ENCODE results near the gene PSD4.

Gene PSD4

DNA sequence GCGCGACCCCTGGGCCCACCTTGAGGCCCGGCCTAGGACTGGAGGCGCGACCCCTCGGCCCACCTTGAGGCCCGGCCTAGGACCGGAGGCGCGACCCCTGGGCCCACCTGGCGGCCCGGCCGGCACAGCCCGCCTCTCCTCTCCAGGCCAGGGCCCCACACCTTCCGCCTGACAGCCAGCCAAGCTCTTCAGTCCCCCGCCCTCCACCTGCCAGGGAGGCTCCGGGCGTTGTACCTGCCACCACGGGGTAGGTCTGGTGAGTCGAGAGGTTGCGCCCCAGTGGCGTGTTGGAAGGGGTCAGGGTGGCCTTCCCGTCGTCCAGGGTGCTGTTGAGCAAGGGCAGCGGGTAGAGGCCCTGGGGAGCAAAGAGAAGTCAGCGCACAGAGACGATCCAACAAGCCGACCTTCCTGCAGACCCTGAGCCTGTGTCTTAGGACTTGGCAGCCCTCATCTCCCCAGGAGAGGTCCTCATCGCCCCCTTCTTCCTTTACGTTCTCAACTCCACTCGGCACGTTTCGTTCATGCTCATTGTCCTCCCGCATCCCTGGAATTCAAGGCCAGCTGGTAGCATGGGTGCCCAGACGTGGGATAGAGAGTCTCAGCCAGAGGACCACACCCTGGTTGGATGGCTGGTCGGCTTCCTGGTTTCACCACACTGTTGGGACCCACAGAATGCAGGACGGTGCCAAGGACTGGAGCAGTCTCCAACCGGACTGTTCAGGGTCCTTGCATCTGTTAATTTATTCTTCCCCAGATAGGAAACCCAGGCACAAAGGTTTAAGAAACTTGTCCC is 62.8 kb downstream of the PSD4 start:
- FAIRE-seq, result no peak
- no peak for DNase-seq (ENCODE audit: insufficient read length, low spot score)
- TF ChIP-seq PAX5 (IDR thresholded peaks at IDR 0.05; ENCODE audit: insufficient read depth, low read length, severe bottlenecking) (no peak), POU2F2 (IDR thresholded peaks at IDR 0.05; ENCODE audit: low read depth, low read length) (no peak), POLR2AphosphoS5 (IDR thresholded peaks at IDR 0.05; ENCODE audit: low read depth, low read length) (no peak), POLR2A (IDR thresholded peaks at IDR 0.05; ENCODE audit: low read depth, low read length) (no peak), SPI1 (IDR thresholded peaks at IDR 0.05; ENCODE audit: low read depth, low read length) (no peak), TAF1 (IDR thresholded peaks at IDR 0.05; ENCODE audit: low read depth, low read length) (no peak)

DNA sequence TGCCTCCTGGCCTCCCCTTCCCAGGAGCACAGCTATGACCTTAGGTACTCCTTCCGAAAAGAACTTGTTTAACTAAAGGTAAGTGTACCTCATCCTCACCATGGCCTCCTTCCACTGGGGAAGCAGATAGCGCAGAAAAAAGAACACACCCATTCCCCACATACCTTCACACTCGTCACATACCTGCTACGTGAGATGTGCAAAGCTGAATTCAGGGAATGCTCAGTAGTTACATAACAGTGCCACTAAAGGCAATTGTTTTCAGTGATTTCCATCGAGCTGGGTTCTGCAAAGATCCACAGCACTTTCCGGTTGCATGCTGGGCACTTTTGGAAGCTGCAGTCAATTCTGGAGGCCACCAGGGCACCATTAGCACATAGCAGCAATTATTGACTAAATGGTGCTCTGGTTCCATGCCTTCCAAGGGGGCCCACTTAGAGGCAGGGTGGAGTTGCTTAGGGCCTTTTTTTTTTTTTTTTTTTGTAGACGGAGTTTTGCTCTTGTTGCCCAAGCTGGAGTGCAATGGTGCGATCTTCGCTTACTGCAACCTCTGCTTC is 63.9 kb downstream of the PSD4 start:
- TF ChIP-seq POU2F2 (IDR thresholded peaks at IDR 0.05; ENCODE audit: low read depth, low read length) (no peak), POLR2A (IDR thresholded peaks at IDR 0.05; ENCODE audit: low read depth, low read length) (no peak), POLR2AphosphoS5 (IDR thresholded peaks at IDR 0.05; ENCODE audit: low read depth, low read length) (no peak)
- FAIRE-seq (no peak), DNase-seq (ENCODE audit: insufficient read length, low spot score) (no peak)

DNA sequence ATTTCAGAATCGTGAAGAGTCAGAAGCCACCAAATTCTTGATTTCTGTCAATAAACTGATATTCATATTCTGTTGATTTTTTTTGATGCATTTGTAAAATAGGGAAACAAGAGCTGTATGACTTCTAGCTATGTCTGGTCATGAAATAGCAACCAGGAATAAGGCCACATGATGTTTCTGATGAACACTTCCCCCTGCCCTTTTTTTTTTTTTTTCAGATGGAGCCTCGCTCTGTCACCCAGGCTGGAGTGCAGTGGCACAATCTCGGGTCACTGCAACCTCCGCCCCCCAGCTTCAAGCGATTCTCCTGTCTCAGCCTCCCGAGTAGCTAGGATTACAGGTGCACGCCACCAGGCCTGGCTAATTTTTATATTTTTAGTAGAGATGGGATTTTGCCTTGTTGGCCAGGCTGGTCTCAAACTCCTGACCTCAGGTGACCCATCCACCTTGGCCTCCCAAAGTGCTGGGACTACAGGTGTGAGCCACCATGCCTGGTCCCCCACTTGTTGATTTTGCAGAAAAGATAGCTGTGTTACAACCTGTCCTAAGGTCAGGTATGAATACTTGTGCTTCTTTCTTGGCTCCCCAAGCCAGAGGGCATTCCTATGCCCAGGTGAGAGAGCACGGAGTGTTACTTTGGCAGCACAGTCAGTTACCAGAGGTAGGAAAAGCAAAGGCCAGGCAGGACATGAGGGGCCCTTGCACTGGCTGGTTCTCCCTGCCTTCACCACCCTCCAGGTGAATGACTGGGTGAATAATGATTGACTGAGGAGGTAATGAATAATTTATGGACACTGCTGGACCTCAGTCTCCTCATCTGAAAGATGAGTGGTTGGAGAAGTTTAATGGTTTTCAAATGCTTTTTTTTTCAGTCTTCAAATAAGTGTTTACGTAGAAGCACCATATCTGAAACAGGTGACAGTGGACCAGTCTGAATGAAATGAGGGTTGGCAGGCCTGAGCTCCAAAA is 65.4 kb downstream of the PSD4 start:
- DNase-seq (ENCODE audit: insufficient read length, low spot score) (no peak), FAIRE-seq (no peak)
- TF ChIP-seq PAX5 (IDR thresholded peaks at IDR 0.05; ENCODE audit: insufficient read depth, low read length, severe bottlenecking), result no peak
- TF ChIP-seq POLR2AphosphoS5 (IDR thresholded peaks at IDR 0.05; ENCODE audit: low read depth, low read length), result no peak
- TF ChIP-seq SPI1 (IDR thresholded peaks at IDR 0.05; ENCODE audit: low read depth, low read length), result no peak
- TF ChIP-seq TAF1 (IDR thresholded peaks at IDR 0.05; ENCODE audit: low read depth, low read length), result no peak
- no peak for TF ChIP-seq POU2F2 (IDR thresholded peaks at IDR 0.05; ENCODE audit: low read depth, low read length)
- TF ChIP-seq POLR2A (IDR thresholded peaks at IDR 0.05; ENCODE audit: low read depth, low read length), result no peak

DNA sequence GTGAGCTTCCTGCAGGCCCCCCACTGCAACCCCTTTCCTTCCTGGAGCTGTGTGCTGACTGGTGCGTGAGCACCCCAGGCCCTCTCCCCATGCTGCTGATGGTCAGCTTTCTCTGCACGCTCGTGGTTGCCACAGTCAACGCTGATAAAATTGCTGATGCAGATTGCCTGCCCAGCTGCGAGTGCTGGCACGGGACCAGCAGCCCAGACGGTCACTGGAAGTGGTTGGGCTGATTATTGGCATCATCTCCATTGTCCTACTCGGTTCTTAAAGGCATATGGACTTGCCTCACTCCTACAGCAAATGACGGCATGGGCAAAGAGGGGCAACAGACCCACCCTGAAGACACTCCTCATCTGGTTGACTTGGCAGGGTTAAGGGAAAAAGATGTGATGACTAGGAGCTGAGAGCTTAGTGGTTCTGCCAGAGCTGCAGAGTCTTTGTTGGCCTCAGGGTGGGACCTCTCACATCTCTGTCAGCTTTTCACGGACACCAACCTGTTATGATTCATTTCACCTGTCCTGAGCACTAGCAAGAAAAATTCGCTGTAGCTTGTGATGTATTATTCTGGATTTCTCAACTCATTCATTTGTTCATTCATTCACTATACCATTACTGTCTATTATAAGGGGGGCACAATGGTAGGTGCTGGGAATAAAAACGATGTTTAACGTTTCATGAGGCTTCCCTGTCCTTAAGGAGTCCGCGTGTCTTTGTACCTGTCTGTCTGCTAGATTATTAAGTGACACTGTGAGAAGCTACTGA is 66.6 kb downstream of the PSD4 start:
- FAIRE-seq (no peak), DNase-seq (ENCODE audit: insufficient read length, low spot score) (no peak)

DNA sequence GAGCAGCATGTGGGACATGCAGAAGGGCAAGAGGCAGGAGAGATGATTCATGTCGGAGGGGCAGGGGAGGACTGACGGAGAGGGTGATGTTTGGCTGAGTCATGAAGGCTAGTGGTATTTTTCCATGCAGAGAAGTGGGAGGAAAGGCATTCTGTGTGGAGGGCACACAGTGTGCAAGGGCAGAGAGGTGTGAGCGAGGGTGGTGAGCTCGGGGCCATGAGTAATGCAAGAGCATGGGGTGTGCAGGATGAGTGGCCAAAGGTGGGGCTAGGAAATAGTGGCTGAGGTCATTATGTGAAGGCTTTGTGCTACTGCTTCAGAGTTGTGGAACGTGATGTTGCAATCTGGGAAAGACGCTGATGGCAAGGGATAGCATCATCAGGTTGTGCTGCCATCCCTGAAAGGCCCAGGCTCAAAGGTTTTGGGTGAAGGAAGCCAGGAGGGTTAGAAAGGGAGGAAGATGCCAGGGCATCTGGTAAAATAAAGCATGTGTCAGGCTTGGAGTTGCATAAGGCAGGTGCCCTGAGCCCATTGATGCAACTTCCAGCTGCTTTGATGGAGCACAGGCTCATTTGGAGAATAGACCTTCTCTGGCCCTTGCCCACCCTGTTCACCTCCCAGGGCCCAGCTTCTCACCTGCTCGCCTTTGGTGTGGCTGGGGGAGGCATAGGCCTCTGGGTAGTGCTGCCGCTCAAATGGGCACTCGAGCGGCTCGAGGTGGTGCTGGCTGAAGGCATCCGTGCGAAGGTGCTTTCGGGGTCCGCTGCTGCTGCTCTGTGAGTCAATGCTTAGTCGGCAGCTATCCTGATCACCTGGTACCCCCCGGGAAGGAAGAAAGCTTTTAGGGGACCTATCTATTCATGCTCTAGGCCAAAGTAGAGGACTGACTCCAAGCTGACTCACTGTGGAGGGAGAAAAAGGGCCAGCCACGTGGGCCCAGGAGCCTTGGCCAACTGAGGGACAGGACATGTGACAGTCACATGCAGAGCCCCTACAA is 67.4 kb downstream of the PSD4 start:
- DNase-seq (ENCODE audit: insufficient read length, low spot score), result no peak
- no peak for TF ChIP-seq POLR2A (IDR thresholded peaks at IDR 0.05; ENCODE audit: low read depth, low read length)
- TF ChIP-seq PAX5 (IDR thresholded peaks at IDR 0.05; ENCODE audit: insufficient read depth, low read length, severe bottlenecking), result no peak
- TF ChIP-seq TAF1 (IDR thresholded peaks at IDR 0.05; ENCODE audit: low read depth, low read length), result no peak
- TF ChIP-seq SPI1 (IDR thresholded peaks at IDR 0.05; ENCODE audit: low read depth, low read length), result no peak
- no peak for FAIRE-seq

More for the DNA sequence above, 66.6 kb downstream of the PSD4 start:
- TF ChIP-seq PAX5 (IDR thresholded peaks at IDR 0.05; ENCODE audit: insufficient read depth, low read length, severe bottlenecking) (no peak), POLR2AphosphoS5 (IDR thresholded peaks at IDR 0.05; ENCODE audit: low read depth, low read length) (no peak), SPI1 (IDR thresholded peaks at IDR 0.05; ENCODE audit: low read depth, low read length) (no peak)

DNA sequence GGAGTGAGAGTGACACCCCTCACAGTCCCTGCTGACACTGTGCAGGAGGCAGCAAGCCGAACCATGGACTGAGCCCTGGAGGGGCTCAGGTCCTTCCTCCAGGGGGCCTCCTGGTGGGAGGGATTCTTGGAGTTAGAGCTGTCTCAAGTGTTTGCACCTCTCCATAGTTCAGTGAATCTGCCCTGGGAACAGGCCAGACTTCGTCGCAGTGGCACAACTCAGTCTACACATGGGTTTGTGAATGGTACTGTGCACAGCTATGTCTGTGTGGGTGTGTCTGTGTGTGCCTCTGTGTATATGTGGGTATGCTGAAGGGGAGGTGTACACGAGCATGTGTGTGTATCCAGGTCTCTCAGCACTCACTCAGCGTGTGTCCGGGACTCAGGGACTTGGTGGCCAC is 68.6 kb downstream of the PSD4 start:
- FAIRE-seq, result no peak
- DNase-seq (ENCODE audit: insufficient read length, low spot score), result no peak
- TF ChIP-seq PAX5 (IDR thresholded peaks at IDR 0.05; ENCODE audit: insufficient read depth, low read length, severe bottlenecking) (no peak), POLR2A (IDR thresholded peaks at IDR 0.05; ENCODE audit: low read depth, low read length) (no peak), TAF1 (IDR thresholded peaks at IDR 0.05; ENCODE audit: low read depth, low read length) (no peak), SPI1 (IDR thresholded peaks at IDR 0.05; ENCODE audit: low read depth, low read length) (no peak), POLR2AphosphoS5 (IDR thresholded peaks at IDR 0.05; ENCODE audit: low read depth, low read length) (no peak), POU2F2 (IDR thresholded peaks at IDR 0.05; ENCODE audit: low read depth, low read length) (no peak)

DNA sequence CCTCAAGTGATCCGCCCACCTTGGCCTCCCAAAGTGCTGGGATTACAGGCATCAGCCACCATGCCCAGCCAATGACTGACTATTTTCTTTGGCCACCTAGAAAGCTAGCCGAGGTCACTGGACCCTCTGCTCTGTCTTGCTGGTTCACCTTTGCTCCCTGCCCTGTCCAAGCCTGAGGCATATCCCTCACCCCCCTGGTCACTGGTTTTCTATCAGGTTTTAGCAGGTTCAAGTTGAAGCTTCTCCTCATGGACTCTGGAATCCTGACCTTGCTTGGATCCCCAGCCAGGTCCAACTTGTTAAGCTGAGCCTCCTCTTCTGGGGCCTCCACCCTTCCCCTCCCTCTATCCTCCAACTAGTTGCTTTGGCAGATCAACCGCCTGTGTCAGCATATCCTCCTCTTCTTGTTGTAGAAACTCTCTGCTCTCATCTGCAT is 71.5 kb downstream of the PSD4 start:
- DNase-seq (ENCODE audit: insufficient read length, low spot score) (no peak), FAIRE-seq (no peak)
- TF ChIP-seq TAF1 (IDR thresholded peaks at IDR 0.05; ENCODE audit: low read depth, low read length) (no peak), POU2F2 (IDR thresholded peaks at IDR 0.05; ENCODE audit: low read depth, low read length) (no peak), PAX5 (IDR thresholded peaks at IDR 0.05; ENCODE audit: insufficient read depth, low read length, severe bottlenecking) (no peak), SPI1 (IDR thresholded peaks at IDR 0.05; ENCODE audit: low read depth, low read length) (no peak), POLR2A (IDR thresholded peaks at IDR 0.05; ENCODE audit: low read depth, low read length) (no peak), POLR2AphosphoS5 (IDR thresholded peaks at IDR 0.05; ENCODE audit: low read depth, low read length) (no peak)

DNA sequence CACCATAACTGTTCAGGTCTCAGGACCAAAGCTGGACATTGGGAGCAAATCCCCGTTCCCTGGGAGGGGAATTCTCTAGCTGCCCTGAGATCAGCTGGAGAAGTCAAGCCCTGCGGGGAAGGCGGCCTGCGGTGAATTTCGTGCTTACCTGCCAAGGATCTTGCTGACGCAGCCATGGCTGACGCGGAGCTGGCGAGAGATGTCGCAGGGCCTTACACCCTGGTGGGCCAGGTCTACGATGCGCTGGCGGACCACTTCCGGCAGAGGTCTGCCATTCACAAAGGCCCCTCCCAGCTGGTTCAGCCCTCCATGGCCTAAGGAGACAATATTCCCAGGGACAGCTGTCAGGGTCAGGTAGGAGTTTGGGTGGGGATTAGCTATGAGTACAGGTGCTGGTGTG is 72.8 kb downstream of the PSD4 start:
- DNase-seq (ENCODE audit: insufficient read length, low spot score) (no peak), FAIRE-seq (no peak)
- TF ChIP-seq POU2F2 (IDR thresholded peaks at IDR 0.05; ENCODE audit: low read depth, low read length) (no peak), POLR2AphosphoS5 (IDR thresholded peaks at IDR 0.05; ENCODE audit: low read depth, low read length) (no peak), PAX5 (IDR thresholded peaks at IDR 0.05; ENCODE audit: insufficient read depth, low read length, severe bottlenecking) (no peak)
